HepG2 (cell line): ENCODE measurements around the gene ZNF384. TPM values are rescaled to one million over a fixed set of nuclear protein-coding genes. Genes with fewer than 3 reads are reported as not detected.
"Not testable (repeated sequence)": the region's sequence is repeated elsewhere in the genome, so short reads cannot be mapped to it uniquely, and the experiment has no call there.

Source experiments
- ATAC-seq: fragments of 200-7000 bp; cut with Tn5 transposase; 3 replicates; pipeline ENCODE4 v1.9.1; 2020; ENCODE audit warnings: mild to moderate bottlenecking, moderate library complexity
- BruUV-seq: library from RNA; stranded (reverse); fragments of 400-500 nt; replicated peaks from 2 replicates; lab custom pipeline; 2021; lab: Mats Ljungman, UMichigan
- CTCF ChIA-PET: fragments of 300-600 bp; formaldehyde crosslinking; extraction: SDS; loops from one replicate; lab custom pipeline; 2021; ENCODE audit warnings: low total read pairs, inconsistent platforms, low intra/inter-chr PET ratio; lab: Yijun Ruan, JAX
- POLR2A ChIA-PET: fragments of 350-600 bp; sonication (Branson Sonifier 250); formaldehyde crosslinking; loops from one replicate; lab custom pipeline; 2020; ENCODE audit warnings: antibody characterized with exemption, inconsistent platforms; lab: Yijun Ruan, JAX
- DNase-seq: peaks from one replicate; pipeline ENCODE4 v3.0.0-alpha.2; 2015; ENCODE audit warnings: low spot score
- FAIRE-seq: peaks from 3 replicates; lab custom pipeline; 2011; peaks lifted over from hg19 to GRCh38; lab: Jason Lieb, UNC
- H2AFZ ChIP-seq: one replicate; pipeline ENCODE4 v1.6.1; 2011; ENCODE audit warnings: low read length, inconsistent platforms
- H3K27ac ChIP-seq: fragments of 300-600 bp; 3 replicates; pipeline ENCODE4 v1.8.0; 2011; ENCODE audit warnings: mixed run types, mild to moderate bottlenecking, mixed read lengths, low read length, inconsistent platforms; ENCODE audit not compliant: insufficient read depth; ENCODE audit errors: extremely low read length
- H3K27me3 ChIP-seq, 2 experiments: fragments of 200-600 bp in 1 of 2; 2 replicates in 1 of 2; 3 replicates in 1 of 2; pipeline versions ENCODE4 v1.6.0 to v1.8.0; 2011; ENCODE audit warnings: low read length in 2 of 2, mild to moderate bottlenecking in 2 of 2, moderate library complexity in 2 of 2, inconsistent platforms in 1 of 2; ENCODE audit not compliant: insufficient read depth in 2 of 2, control insufficient read depth in 1 of 2
- H3K36me3 ChIP-seq, 2 experiments: fragments of 200-600 bp in 1 of 2; replicated peaks in 1 of 2; 2 replicates in 1 of 2; 3 replicates in 1 of 2; pipeline versions ENCODE4 v1.5.1 to v1.8.0; 2011; ENCODE audit warnings: low read length in 2 of 2, inconsistent platforms in 1 of 2; ENCODE audit not compliant: insufficient read depth in 2 of 2, control insufficient read depth in 1 of 2
- H3K4me1 ChIP-seq: 2 replicates; pipeline ENCODE4 v1.5.1; 2012; ENCODE audit warnings: low read length, inconsistent platforms; ENCODE audit not compliant: insufficient read depth
- H3K4me2 ChIP-seq: 2 replicates; pipeline ENCODE4 v1.6.0; 2011; ENCODE audit warnings: low read depth, low read length, inconsistent platforms
- H3K4me3 ChIP-seq, 3 experiments: fragments of 200-600 bp in 1 of 3; sonication (generic), shearing (Covaris generic) in 1 of 3; replicated peaks in 1 of 3; 2 replicates each; pipeline ENCODE4 v1.5.1; 2011 to 2016; ENCODE audit warnings: low read length in 3 of 3, inconsistent platforms in 2 of 3, low read depth in 2 of 3, mild to moderate bottlenecking in 2 of 3, control low read depth in 1 of 3, mixed read lengths in 1 of 3; ENCODE audit not compliant: insufficient read depth in 1 of 3
- H3K79me2 ChIP-seq: one replicate; pipeline ENCODE4 v1.6.1; 2011; ENCODE audit warnings: low read length, inconsistent platforms; ENCODE audit not compliant: insufficient read depth
- H3K9ac ChIP-seq: 2 replicates; pipeline ENCODE4 v1.6.0; 2011; ENCODE audit warnings: mild to moderate bottlenecking, low read depth, low read length, inconsistent platforms; ENCODE audit not compliant: insufficient read depth
- H3K9me3 ChIP-seq: 2 replicates; pipeline ENCODE4 v1.5.1; 2012; ENCODE audit warnings: mild to moderate bottlenecking, low read length
- H4K20me1 ChIP-seq: 2 replicates; pipeline ENCODE4 v1.6.0; 2011; ENCODE audit warnings: inconsistent platforms, mild to moderate bottlenecking, low read length, moderate library complexity; ENCODE audit not compliant: insufficient read depth
- ATF6 ChIP-seq: sonication (generic); formaldehyde crosslinking; conservative IDR thresholded peaks from 2 replicates; pipeline ENCODE4 v1.4.0; 2020; ENCODE audit warnings: missing genetic modification reagents
- DRAP1 ChIP-seq: IDR thresholded peaks from 2 replicates; pipeline ENCODE4 v1.6.1; 2016; ENCODE audit warnings: missing genetic modification reagents, missing compliant biosample characterization
- HMGA1 ChIP-seq: sonication (generic); formaldehyde crosslinking; conservative IDR thresholded peaks from 2 replicates; pipeline ENCODE4 v1.4.0; 2020; ENCODE audit warnings: missing genetic modification reagents
- KMT2B ChIP-seq: IDR thresholded peaks from 2 replicates; pipeline ENCODE4 v1.6.1; 2016; ENCODE audit warnings: missing genetic modification reagents, missing compliant biosample characterization
- NFYB ChIP-seq: sonication (generic); formaldehyde crosslinking; IDR thresholded peaks from 2 replicates; pipeline ENCODE4 v1.4.0; 2020; ENCODE audit warnings: missing genetic modification reagents
- NFYC ChIP-seq: IDR thresholded peaks from 2 replicates; pipeline ENCODE4 v1.6.1; 2016; ENCODE audit warnings: missing genetic modification reagents, missing compliant biosample characterization
- PHF5A ChIP-seq: IDR thresholded peaks from one replicate; pipeline ENCODE4 v1.6.1; 2018; ENCODE audit warnings: low read depth, missing genetic modification reagents; ENCODE audit not compliant: unreplicated experiment
- POLR2A ChIP-seq, 2 experiments: IDR thresholded peaks; 2 replicates each; pipeline ENCODE4 v1.6.1; 2011; ENCODE audit warnings: low read depth in 2 of 2, low read length in 2 of 2, mild to moderate bottlenecking in 1 of 2, moderate library complexity in 1 of 2; ENCODE audit not compliant: insufficient read depth in 1 of 2
- SP2 ChIP-seq: sonication (generic); formaldehyde crosslinking; IDR thresholded peaks from 2 replicates; pipeline ENCODE4 v1.5.1; 2020; ENCODE audit warnings: mild to moderate bottlenecking, missing genetic modification reagents
- ZBTB38 ChIP-seq: sonication (generic); formaldehyde crosslinking; IDR thresholded peaks from 2 replicates; pipeline ENCODE4 v1.5.1; 2020; ENCODE audit warnings: mild to moderate bottlenecking, missing genetic modification reagents
- ZMYM4 ChIP-seq: sonication (generic); formaldehyde crosslinking; IDR thresholded peaks from 2 replicates; pipeline ENCODE4 v1.8.1; 2023; ENCODE audit warnings: mild to moderate bottlenecking, missing genetic modification reagents
- ZNF101 ChIP-seq: sonication (generic); formaldehyde crosslinking; IDR thresholded peaks from 2 replicates; pipeline ENCODE4 v1.4.0; 2020; ENCODE audit warnings: mild to moderate bottlenecking, low read depth, missing genetic modification reagents, borderline replicate concordance
- ZNF276 ChIP-seq: sonication (generic); formaldehyde crosslinking; IDR thresholded peaks from 2 replicates; pipeline ENCODE4 v1.4.0; 2020; ENCODE audit warnings: mild to moderate bottlenecking, low read depth, missing genetic modification reagents
- WGBS: methylation state at CpG from one replicate; pipeline ENCODE4 v1.1.6; 2017; ENCODE audit warnings: low lambda C conversion rate; 5-methylcytosine and 5-hydroxymethylcytosine counted together
- in situ Hi-C: cut with HindIII; loops from 2 replicates; pipeline ENCODE4 v1.10.0; 2017; ENCODE audit warnings: low pct_unique_long_range_greater_than_20kb; ENCODE audit not compliant: extremely low pct_ligation_motif_present
- intact Hi-C: fragments of 100-400 bp; cut with micrococcal nuclease; formaldehyde crosslinking; loops from one replicate; pipeline ENCODE4 v1.10.0; 2022; ENCODE audit not compliant: unreplicated experiment
- polyA plus RNA-seq, 8 experiments: library from polyadenylated mRNA; depleted of rRNA in 3 of 8; stranded (reverse) in 7 of 8; unstranded in 1 of 8; fragments of >200 nt; fragmentation: Illumina TruSeq in 4 of 8; extraction: Trizol in 4 of 8; gene quantifications; 2 replicates each; pipeline versions ENCODE4 v1.2.1 to v1.2.3, GENCODE V29; 2011 to 2016; ENCODE audit warnings: low read depth in 4 of 8, missing spikeins in 1 of 8, mixed read lengths in 1 of 8; ENCODE audit not compliant: insufficient read depth in 1 of 8
- total RNA-seq, 5 experiments: library from RNA; depleted of rRNA; stranded (reverse); fragments of >200 nt; fragmentation: Illumina TruSeq; extraction: Trizol; gene quantifications; 2 replicates each; pipeline ENCODE4 v1.2.3, GENCODE V29; 2016; ENCODE audit warnings: low read depth in 1 of 5

The ZNF384 gene
- total and polyA plus RNA-seq, 2 of the 13 experiments (the other 11 are each of a cell fraction or from before 2014, with no cell fraction given) = 23.6 to 55.3 TPM

GRCh38 chr12:6716031-6716873 lies 27.1 kb upstream of the ZNF384 start:
- WGBS = 90% methylated on average over 9 of the region's 41 CpGs
- CTCF ChIA-PET, in situ Hi-C loops, H3K4me3 ChIP-seq, H4K20me1 ChIP-seq, BruUV-seq, H3K27ac ChIP-seq, H2AFZ ChIP-seq, H3K36me3 ChIP-seq, H3K27me3 ChIP-seq, FAIRE-seq, ATAC-seq, H3K9me3 ChIP-seq, H3K4me2 ChIP-seq, H3K79me2 ChIP-seq, H3K9ac ChIP-seq, DNase-seq, intact Hi-C loops: not testable (repeated sequence)
- peaks cover 13% of the 10 kb centered on the region for H3K4me1 ChIP-seq
- POLR2A ChIA-PET = interaction anchor here (1.0 to 2.3 kb wide), 4 partner anchors 8 to 182 kb away, joined by 3 to 12 read pairs (median 4); partner anchors contain the start of genes CDCA3, COPS7A, GAPDH and USP5
- peak; percentile 73 for TF ChIP-seq NFYC (CRISPR knock-in tag)

GRCh38 chr12:6708960-6709394 lies 19.8 kb upstream of the ZNF384 start:
- ATAC-seq (peak; percentile 32; the same call in 2 of the 3 replicates), FAIRE-seq (no peak), DNase-seq (no peak)
- intact Hi-C loops (no loop called here), in situ Hi-C loops (no loop called here)
- Histone ChIP-seq H3K4me2 (no peak overlapping the region), H3K36me3 (no peaks in the 10 kb centered on the region), H3K79me2 (no peaks in the 10 kb centered on the region), H3K27me3 (peaks cover 0 to 7% of the 10 kb centered on the region in 2 experiments; a peak in 1 of 5 replicates), H2AFZ (no peak overlapping the region), H4K20me1 (no peaks in the 10 kb centered on the region), H3K9ac (no peak overlapping the region), H3K4me3 (no peak overlapping the region), H3K4me1 (peaks cover under 1% of the 10 kb centered on the region; the same call in 1 of the 2 replicates), H3K27ac (no peak overlapping the region), H3K9me3 (no peaks in the 10 kb centered on the region)
- ChIA-PET POLR2A (interaction anchor here (2.6 kb wide), 1 partner anchor 15 kb away, joined by 9 read pairs; the partner anchor contains the start of gene COPS7A), CTCF (no interaction called here)
- BruUV-seq = no TSS peak
- 87% methylated on average over 16 of the region's 16 CpGs for WGBS
- TF ChIP-seq PHF5A (CRISPR knock-in tag) (no peak), KMT2B (CRISPR knock-in tag) (no peak), NFYC (CRISPR knock-in tag) (peak; percentile 74), ZNF101 (CRISPR knock-in tag) (no peak), SP2 (CRISPR knock-in tag) (no peak), ZNF276 (CRISPR knock-in tag) (no peak), ZMYM4 (CRISPR knock-in tag) (no peak), HMGA1 (no peak), NFYB (CRISPR knock-in tag) (peak; percentile 78), ATF6 (CRISPR knock-in tag) (no peak), ZBTB38 (peak; percentile 20; the same call in 1 of the 2 replicates), POLR2A (IDR thresholded peaks at IDR 0.05; ENCODE audit: insufficient read depth in 1 of 2, low read depth in 2 of 2, low read length in 2 of 2) (peak; percentile 56 to 81), DRAP1 (CRISPR knock-in tag) (0 out of 2 replicates have a peak, but pooled peaks have one; percentile 27)
